GDM1 (cell line): ENCODE measurements around the gene MCM9.
A peak's percentile ranks its signal among the peaks of the same experiment; 100 is the strongest.
"Not testable (repeated sequence)": the region's sequence is repeated elsewhere in the genome, so short reads cannot be mapped to it uniquely, and the experiment has no call there.

Experiments used
- DNase-seq: peaks from one replicate; lab custom pipeline; 2025; lab: John Stamatoyannopoulos, UW

The MCM9 gene

GRCh38 chr6:118768904-118769325 is 166.0 kb downstream of the MCM9 start:
- no peak for DNase-seq

GRCh38 chr6:118768441-118768840 is 166.5 kb downstream of the MCM9 start:
- no peak for DNase-seq

- DNase-seq = not testable (repeated sequence)
These were observed 169.6 kb downstream of the MCM9 start for GRCh38 chr6:118765316-118765715.

DNA sequence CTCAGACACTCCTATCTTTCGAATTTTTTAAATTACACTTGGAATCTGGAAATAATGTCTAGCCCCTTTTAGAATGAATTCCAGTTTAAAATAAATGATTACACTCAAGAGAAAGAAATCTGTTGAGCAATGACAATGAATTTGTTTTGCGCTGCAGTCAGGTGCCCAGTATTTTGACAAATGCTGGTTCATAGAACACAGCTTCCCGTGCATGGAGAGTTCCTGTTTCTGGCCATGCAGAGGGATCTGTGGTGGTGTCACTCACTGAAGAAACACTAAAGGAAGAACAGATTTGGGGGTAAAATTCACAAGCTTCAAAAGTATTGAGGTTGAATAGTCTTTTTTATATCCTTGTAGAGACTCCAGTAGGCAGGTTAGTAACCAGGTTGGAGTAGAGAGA is 170.2 kb downstream of the MCM9 start:
- DNase-seq = peak; percentile 15
